Bone marrow (tissue), 2 donors: ENCODE results near the gene LGALS3.
A peak's percentile ranks its signal among the peaks of the same experiment; 100 is the strongest.
"Not testable (repeated sequence)": the region's sequence is repeated elsewhere in the genome, so short reads cannot be mapped to it uniquely, and the experiment has no call there.

Experiments used
- DNase-seq, 2 donors: peaks; one replicate each; lab custom pipeline; 2025; lab: John Stamatoyannopoulos, UW

LGALS3 gene

GRCh38 chr14:55129086-55129427 is at the start of gene LGALS3:
LGALS3 (plus strand) TSS chr14:55129252; CDS start chr14:55137374, 8,122 bp downstream.
- DNase-seq, result peak in 1 of 2 donors; percentile 58

- DNase-seq, result not testable (repeated sequence)
Observed at GRCh38 chr14:55079961-55080360, 49.1 kb upstream of the LGALS3 start.

- DNase-seq, result no peak
Observed at GRCh38 chr14:55084401-55085059, 44.5 kb upstream of the LGALS3 start.

DNA sequence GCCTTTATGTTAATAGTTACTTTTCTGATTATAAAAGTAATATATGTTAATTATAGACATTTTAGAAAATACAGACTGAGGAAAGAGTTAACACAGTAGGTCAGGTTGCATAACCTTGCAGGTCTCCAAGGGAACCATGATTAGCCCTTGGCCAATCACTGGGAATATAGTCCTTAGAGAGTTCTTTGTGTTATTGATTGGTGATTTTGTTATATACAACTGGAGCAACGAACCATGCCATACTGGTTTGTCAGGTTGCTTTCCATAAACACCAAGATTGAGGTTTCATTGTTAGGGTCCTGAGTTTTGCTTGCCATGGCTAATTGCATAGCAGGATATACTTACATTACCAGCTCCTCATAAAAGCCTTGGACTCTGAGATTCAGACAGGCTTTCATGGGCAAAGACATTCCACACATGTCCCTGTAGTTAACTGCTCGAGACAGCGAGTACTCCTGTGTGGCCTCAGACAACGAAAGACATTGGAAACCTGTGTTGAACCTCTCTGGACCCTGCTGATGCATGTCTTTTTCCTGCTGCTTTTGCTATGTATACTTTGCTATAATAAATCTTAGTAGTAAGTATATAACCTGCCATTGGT is 43.9 kb upstream of the LGALS3 start:
- DNase-seq, result no peak

- DNase-seq, result no peak
Observed at GRCh38 chr14:55086938-55087337, 42.1 kb upstream of the LGALS3 start.

DNA sequence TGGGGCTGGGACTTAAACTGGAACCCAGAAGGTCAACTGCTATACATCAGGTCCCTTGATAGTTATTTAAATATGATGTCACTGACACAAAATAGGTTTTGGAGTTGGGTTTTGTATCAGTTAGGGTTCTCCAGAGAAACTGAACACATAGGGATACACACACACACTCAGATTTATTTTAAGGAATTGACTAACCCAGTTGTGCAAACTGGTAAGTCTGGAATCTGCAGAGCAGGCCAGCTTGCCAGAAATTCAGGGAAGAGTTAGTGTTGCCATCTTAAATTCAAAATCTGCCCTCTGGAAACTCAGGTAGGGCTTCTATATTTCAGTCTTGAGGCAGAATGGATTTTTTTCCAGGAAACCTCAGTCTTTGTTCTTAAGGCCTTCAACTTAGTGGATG is 40.7 kb upstream of the LGALS3 start:
- no peak for DNase-seq

DNA sequence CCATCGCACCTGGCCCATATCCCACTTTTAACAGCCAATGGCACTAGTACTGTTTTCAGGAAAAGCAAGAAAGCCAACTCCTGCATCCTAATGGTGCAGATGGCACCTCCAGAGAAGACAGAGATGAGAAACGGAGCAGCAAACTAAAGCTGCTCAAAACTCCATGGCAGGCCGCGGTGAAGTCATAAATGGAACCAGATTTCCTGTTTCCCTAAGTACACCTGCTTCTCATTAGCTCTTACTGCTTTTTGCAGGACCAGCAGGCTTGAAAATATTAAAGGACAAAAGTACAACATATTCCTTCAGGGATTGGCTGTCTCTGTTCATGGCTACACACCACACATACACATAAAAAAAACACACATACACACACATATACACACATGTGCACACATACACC is 36.7 kb upstream of the LGALS3 start:
- DNase-seq, result no peak

- no peak for DNase-seq
Observed at GRCh38 chr14:55094292-55095157, 34.5 kb upstream of the LGALS3 start.

DNA sequence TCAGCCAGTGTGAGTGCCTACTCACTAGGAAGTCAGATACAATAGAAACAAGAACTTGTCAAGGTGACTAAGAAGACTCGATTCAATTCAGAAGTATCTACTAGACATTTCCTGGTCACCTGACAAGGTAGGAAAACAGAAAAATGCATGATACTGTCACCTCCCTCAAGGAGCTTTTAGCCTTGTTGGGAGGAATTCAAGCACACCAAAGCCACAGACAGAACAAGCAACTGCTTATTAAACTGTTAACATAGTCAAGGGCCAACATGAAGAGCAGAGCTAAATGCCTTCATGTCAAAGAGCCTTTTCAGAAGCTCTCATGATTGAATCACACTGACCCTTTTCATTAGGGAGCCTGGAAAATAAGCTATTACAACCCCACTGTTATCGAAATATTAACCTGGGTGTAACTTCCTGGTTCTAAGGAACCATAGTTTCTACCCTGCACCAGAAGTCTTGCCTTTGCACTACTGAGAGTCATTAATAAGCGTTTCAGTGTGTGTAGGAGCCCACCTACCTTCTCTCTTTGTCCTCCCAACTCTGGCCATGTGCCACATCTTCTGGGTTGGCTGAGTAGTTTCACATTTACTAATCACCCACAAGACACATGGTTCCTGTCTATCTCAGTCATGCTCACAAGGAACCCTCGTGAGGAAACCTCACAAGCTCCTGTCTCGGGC is 31.0 kb upstream of the LGALS3 start:
- DNase-seq, result peak in 1 of 2 donors; percentile 38

- no peak for DNase-seq
Observed at GRCh38 chr14:55098561-55098898, 30.5 kb upstream of the LGALS3 start.

GRCh38 chr14:55099756-55100155 is 29.3 kb upstream of the LGALS3 start:
- no peak for DNase-seq

DNA sequence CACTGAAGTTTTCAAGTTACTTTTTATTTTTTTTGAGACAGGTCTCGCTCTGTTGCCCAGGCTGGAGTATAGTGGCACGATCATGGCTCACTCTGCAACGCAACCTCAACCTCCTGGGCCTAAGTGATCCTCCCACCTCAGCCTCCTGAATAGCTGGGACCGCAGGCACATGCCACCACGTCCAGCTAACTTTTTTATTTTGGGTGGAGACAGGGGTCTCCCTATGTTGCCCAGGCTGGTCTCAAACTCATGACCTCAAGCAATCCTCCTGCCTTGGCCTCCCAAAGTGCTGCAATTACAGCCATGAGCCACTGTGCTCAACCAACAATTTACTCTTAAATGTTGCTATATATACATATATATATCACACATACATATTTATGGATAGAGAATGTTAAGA is 27.4 kb upstream of the LGALS3 start:
- no peak for DNase-seq

GRCh38 chr14:55102141-55102621 is 26.9 kb upstream of the LGALS3 start:
- peak in 1 of 2 donors; percentile 26 for DNase-seq

- peak in 1 of 2 donors; percentile 17 for DNase-seq
Observed at GRCh38 chr14:55103005-55103640, 25.9 kb upstream of the LGALS3 start.

DNA sequence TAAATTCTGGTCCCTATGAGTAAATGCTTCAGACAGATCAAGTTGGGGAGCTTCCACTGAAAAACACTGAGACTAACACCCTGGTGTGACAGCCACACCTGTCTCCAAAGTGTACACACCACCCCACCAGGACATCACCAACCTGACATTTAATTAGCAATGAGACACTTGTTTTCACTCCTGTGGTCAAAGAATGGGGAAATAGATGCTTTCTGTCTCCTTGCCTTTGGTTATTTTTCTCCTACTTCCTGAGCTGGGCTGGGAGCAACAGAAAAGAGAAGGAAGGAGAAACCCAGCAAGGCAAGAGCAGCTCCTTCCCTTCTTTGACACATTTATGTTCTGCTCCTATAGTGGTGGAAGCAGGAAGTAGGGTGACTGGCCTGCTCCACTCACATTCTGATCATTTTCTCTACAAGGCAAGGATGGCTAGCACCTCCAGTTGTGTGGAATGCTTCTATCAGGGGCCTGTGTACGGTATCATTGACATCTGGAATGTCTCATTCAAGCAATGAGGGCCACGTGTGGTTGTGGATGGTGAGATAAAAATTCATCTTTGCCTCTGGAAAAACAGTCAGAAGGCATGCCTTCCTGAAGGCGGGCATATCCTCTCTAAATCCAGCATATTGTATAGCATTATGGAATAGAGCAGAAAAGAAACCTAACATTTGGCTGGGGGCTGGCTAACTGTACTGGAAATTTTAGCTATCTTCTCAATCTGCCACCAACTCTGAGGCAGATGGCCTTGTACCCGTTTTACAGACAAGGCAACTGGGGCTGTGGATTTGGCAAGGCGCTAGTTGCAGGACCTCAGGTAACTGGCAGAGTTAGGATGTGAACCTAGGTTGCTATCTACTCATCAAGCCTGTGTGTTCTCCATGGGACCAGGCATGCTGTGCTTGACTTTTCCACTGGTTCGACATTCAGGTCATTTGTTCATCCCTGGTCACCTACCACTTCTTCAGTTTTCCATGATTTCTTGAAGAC is 24.8 kb upstream of the LGALS3 start:
- no peak for DNase-seq

GRCh38 chr14:55105991-55106390 is 23.1 kb upstream of the LGALS3 start:
- no peak for DNase-seq

DNA sequence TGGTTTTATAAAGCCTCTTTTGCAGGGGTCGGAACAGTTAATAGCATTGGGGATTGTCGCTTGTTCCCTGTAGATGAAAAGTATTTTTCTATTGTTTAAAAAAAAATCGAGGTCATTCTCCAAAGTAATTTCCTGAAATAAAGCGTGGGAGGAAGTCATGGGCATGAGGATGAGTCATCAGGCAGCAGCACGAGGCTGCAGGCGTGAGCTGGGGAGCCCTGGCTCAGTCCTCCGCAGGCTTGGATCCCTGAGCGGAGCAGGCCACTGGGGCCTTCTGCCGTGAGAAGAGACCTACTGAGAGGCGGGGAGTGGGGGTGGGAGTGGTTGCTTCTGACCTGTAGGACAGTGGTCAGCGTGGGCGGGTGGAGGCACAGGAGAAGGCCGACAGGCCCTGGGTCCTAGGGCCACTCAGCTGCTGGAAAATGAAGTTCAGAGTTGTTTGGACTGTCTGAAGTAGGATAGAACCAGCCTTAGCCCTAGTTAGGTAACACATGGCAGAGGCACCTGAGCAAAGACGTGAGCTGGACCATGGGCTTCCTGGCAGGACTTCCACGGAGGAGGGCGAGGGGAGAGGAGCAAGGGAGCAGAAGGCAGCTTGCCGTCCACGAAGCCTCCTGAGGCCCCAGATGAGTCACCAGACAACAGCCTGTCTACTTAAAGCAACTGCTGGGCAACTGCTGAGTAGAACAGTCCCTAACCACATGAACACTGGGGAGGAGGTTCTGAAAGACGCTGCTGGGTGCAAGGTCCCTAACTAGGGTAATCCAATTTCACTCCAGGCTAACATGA is 21.1 kb upstream of the LGALS3 start:
- peak; percentile 60 to 75 for DNase-seq

GRCh38 chr14:55109836-55110235 is 19.2 kb upstream of the LGALS3 start:
- no peak for DNase-seq

DNA sequence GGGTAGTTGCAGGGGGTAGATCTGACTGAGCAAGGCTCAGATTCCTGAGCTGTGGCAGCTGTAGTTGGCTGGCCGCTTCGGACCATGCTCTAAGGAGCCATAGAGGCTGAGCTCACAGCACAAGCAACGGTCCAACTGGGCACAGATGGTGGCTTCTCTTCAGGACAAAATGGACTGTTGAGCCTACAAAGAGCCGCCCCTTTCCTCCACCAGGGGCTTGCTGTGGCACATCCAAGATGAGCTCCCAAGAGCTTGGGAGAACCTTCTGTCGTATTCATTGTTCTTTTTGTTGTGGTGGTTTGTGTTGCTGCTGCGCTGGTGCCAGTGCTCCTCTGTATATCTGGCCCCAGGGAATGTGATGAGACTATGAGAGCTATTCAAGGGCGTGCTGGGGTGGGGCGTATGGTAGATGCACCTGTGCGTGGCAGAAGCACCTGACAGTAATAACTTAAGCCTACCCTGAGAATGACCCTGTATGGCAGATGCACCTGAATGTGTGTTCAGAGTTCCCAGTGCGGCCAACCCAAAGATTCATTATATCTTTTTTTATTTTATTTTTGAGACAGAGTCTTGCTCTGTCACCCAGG is 17.8 kb upstream of the LGALS3 start:
- DNase-seq, result no peak
